Activated CD8-positive, alpha-beta memory T cell treated with anti-CD3 and anti-CD28 coated beads for 1 hour (primary cell): ENCODE data around the gene NTHL1.

ENCODE experiments used
- DNase-seq, 2 donors: peaks; one replicate each; pipeline ENCODE4 v3.0.0-alpha.2; 2020; ENCODE audit warnings: low read depth in 1 of 2; ENCODE audit errors: extremely low read depth in 1 of 2

Gene NTHL1

GRCh38 chr16:1998360-1998835, 49.2 kb downstream of the NTHL1 start:
- DNase-seq: no peak

- no peak for DNase-seq
Measured at GRCh38 chr16:1997494-1998359, 49.9 kb downstream of the NTHL1 start.

GRCh38 chr16:1993731-1994131, 53.9 kb downstream of the NTHL1 start:
- no peak for DNase-seq

- no peak for DNase-seq
Measured at GRCh38 chr16:1992704-1993317, 54.8 kb downstream of the NTHL1 start.

GRCh38 chr16:1991948-1992703, 55.5 kb downstream of the NTHL1 start:
- DNase-seq: peak; percentile 98

GRCh38 chr16:1991588-1991947, 56.1 kb downstream of the NTHL1 start:
- no peak for DNase-seq

GRCh38 chr16:1991135-1991551, 56.5 kb downstream of the NTHL1 start:
- DNase-seq: no peak

GRCh38 chr16:1990351-1991134, 57.1 kb downstream of the NTHL1 start:
- no peak for DNase-seq

- no peak for DNase-seq
Measured at GRCh38 chr16:1990101-1990350, 57.6 kb downstream of the NTHL1 start.
